Ovary (tissue), 9 donors: ENCODE results near the gene SCN2B. TPM values are rescaled to one million over a fixed set of nuclear protein-coding genes. Genes with fewer than 3 reads are reported as not detected.

ENCODE experiments used
- DNase-seq, 5 donors: peaks; one replicate each; pipeline ENCODE4 v3.0.0-alpha.2; 2019 to 2020
- H3K27ac ChIP-seq, 2 donors: fragments of 200-600 bp; one replicate each; pipeline versions ENCODE4 v1.5.1 to v1.8.0; 2019 to 2022
- H3K27me3 ChIP-seq: fragments of 200-600 bp; one replicate; pipeline ENCODE4 v1.8.0; 2022
- H3K36me3 ChIP-seq: fragments of 200-600 bp; sonication (generic); one replicate; pipeline ENCODE4 v1.5.1; 2019
- H3K4me1 ChIP-seq: one replicate; pipeline ENCODE4 v1.8.1; 2013; ENCODE audit warnings: mild to moderate bottlenecking, moderate library complexity; ENCODE audit not compliant: insufficient read depth
- H3K4me3 ChIP-seq: fragments of 200-600 bp; sonication (generic); one replicate; pipeline ENCODE4 v1.5.1; 2017
- H3K9me3 ChIP-seq, 2 donors: fragments of 200-600 bp in 1 of 2; sonication (generic) in 1 of 2; one replicate each; pipeline versions ENCODE4 v1.5.1 to v1.8.1; 2013 to 2019; ENCODE audit warnings: mild to moderate bottlenecking in 1 of 2, moderate library complexity in 1 of 2
- EP300 ChIP-seq: sonication (generic); formaldehyde crosslinking; IDR thresholded peaks from one replicate; pipeline ENCODE4 v1.6.1; 2017; ENCODE audit warnings: antibody characterized with exemption
- POLR2A ChIP-seq: fragments of 450-650 bp; IDR thresholded peaks from one replicate; pipeline ENCODE4 v1.6.1; 2017; ENCODE audit warnings: antibody characterized with exemption, mild to moderate bottlenecking, moderate library complexity
- WGBS, 3 donors: extraction: QIAGEN DNeasy Blood & Tissue Kit in 1 of 3; methylation state at CpG; one replicate each; pipeline versions ENCODE4 v1.1.5 to v1.1.7; 2013 to 2017; 5-methylcytosine and 5-hydroxymethylcytosine counted together
- intact Hi-C, 4 donors: fragments of 100-400 bp; cut with DNase I; formaldehyde crosslinking; loops; one replicate each; pipeline versions ENCODE4 v1.11.0 to v1.15.1; 2022 to 2023
- polyA plus RNA-seq, 2 donors: library from polyadenylated mRNA; stranded (reverse); fragments of 200-250 nt in 1 of 2; fragments of 350-450 nt in 1 of 2; fragmentation: Illumina TruSeq in 1 of 2; extraction: RNeasy Lipid Tissue Mini Kit (QIAGEN cat#74804) in 1 of 2; gene quantifications; one replicate each; pipeline ENCODE4 v1.2.3, GENCODE V29; 2013 to 2014
- total RNA-seq, 7 donors: library from RNA; depleted of rRNA in 2 of 7; stranded (reverse); fragments of >200 nt in 2 of 7; fragmentation: NEBNext Ultra II Directional in 3 of 7; extraction: Animal tissue kit (Norgen Biotek cat#: 25700) in 3 of 7; gene quantifications; one replicate each; pipeline versions ENCODE4 v1.1.0 to v1.2.4, GENCODE V29; 2016 to 2023
- TF ChIP-seq, protein P1 (sequence below), 3 donors: fragments of 450-650 bp in 2 of 3; fragments of 200-600 bp in 1 of 3; IDR thresholded peaks; one replicate each; pipeline versions ENCODE4 v1.5.1 to v1.8.0; 2016 to 2022; ENCODE audit warnings: antibody characterized with exemption in 3 of 3, mild to moderate bottlenecking in 1 of 3
- donor health status: DM: no; HTN: no; CAD: no; lungs with moderate emphysema.
- donor health status: DM: no; HTN: no; CAD: no.
- donor health status: Bipolar disorder and iron deficiency.
- donor health status: DM: yes; HTN: yes; CAD: no.
- donor health status: DM: no; HTN: no; CAD: no.
- donor health status: DM: yes; HTN: yes; CAD: no.

The SCN2B gene
- total and polyA plus RNA-seq, 9 donors, result 0.11 to 2.1 (median 0.38) TPM

GRCh38 chr11:118142809-118143208, 33.6 kb downstream of the SCN2B start:
- no peaks in the 10 kb centered on the region for H3K27me3 ChIP-seq
- no peak overlapping the region for H3K27ac ChIP-seq
- no peak overlapping the region for H3K4me3 ChIP-seq
- DNase-seq, result no peak
- no peaks in the 10 kb centered on the region for H3K9me3 ChIP-seq
- WGBS, 3 donors, result 43 to 60% (median 53%) methylated on average over 6 of the region's 6 CpGs
- H3K36me3 ChIP-seq, result no peaks in the 10 kb centered on the region
- intact Hi-C loops, result loop anchor here in 1 of 4 donors (10.0 kb wide), 1 partner anchor 342 kb away; no protein-coding TSS in a partner anchor
- TF ChIP-seq, protein P1, sequence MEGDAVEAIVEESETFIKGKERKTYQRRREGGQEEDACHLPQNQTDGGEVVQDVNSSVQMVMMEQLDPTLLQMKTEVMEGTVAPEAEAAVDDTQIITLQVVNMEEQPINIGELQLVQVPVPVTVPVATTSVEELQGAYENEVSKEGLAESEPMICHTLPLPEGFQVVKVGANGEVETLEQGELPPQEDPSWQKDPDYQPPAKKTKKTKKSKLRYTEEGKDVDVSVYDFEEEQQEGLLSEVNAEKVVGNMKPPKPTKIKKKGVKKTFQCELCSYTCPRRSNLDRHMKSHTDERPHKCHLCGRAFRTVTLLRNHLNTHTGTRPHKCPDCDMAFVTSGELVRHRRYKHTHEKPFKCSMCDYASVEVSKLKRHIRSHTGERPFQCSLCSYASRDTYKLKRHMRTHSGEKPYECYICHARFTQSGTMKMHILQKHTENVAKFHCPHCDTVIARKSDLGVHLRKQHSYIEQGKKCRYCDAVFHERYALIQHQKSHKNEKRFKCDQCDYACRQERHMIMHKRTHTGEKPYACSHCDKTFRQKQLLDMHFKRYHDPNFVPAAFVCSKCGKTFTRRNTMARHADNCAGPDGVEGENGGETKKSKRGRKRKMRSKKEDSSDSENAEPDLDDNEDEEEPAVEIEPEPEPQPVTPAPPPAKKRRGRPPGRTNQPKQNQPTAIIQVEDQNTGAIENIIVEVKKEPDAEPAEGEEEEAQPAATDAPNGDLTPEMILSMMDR (IDR thresholded peaks at IDR 0.05), result no peak
- TF ChIP-seq EP300, result no peak
- no peak for TF ChIP-seq POLR2A
- peaks cover 4% of the 10 kb centered on the region for H3K4me1 ChIP-seq

DNA sequence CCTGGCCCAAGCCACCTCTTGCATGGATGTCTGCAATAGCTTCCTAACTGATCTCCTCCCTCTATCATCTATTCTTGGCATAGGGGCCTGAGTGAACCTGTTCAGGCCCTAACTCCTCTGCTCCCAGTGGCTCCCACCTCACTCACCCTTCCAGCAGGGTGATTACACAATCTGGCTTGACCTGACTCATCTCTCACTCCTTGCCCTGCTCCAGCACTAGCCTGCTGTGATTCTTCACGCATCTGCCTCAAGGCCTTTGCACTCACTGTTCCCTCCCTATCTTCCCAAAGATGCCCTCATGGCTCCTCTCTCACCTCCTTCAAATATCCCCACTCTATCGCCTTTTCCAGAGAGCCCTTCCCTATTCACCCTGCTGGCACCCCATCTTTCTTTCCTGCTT, 34.4 kb downstream of the SCN2B start:
- no peaks in the 10 kb centered on the region for H3K36me3 ChIP-seq
- no peaks in the 10 kb centered on the region for H3K27me3 ChIP-seq
- no peak for TF ChIP-seq POLR2A
- no peaks in the 10 kb centered on the region for H3K9me3 ChIP-seq
- intact Hi-C loops, result loop anchor here in 1 of 4 donors (10.0 kb wide), 1 partner anchor 343 kb away; no protein-coding TSS in a partner anchor
- H3K27ac ChIP-seq, result no peak overlapping the region
- no peak for DNase-seq
- WGBS, 3 donors, result 40 to 64% (median 57%) methylated on average over 2 of the region's 2 CpGs
- H3K4me3 ChIP-seq, result no peak overlapping the region
- peaks cover 4% of the 10 kb centered on the region for H3K4me1 ChIP-seq

GRCh38 chr11:118139578-118139977, 36.9 kb downstream of the SCN2B start:
- no peaks in the 10 kb centered on the region for H3K36me3 ChIP-seq
- no peak overlapping the region for H3K4me3 ChIP-seq
- no peaks in the 10 kb centered on the region for H3K9me3 ChIP-seq
- no peak for DNase-seq
- H3K27ac ChIP-seq, result no peak overlapping the region
- 28 to 43% (median 32%) methylated on average over 1 of the region's 1 CpG for WGBS, 3 donors
- H3K27me3 ChIP-seq, result no peaks in the 10 kb centered on the region
- no peaks in the 10 kb centered on the region for H3K4me1 ChIP-seq
- intact Hi-C loops, result no loop called here
- TF ChIP-seq POLR2A (no peak), EP300 (no peak)
- TF ChIP-seq, protein P1 (IDR thresholded peaks at IDR 0.05), result no peak

DNA sequence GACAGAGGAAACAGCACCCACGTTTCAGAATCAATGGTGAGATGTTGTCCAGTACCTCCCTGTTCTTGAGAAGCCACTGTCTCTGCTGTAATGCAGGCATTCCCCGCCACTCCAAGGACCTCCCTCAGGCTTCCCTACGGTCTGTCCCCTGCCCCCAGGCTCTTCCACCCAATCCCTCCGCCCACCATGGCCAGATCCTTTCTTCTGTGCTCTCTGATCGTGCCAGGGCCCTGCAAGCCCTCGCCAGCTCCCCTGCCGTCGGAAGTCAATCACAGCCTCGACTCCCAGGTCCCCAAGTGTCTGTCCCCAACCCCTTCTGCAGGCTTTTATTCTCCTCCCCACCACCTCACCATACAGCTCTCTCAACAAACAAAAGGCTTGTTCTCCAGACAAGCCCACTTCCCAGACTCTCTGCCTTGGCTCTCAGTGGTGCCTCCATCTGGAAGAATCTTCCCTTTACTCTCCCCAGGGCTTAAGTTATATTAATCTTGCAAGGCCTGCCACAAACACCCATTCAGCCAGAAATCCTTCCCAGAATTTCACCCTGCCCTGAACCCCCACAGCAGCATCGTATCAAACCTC, 37.5 kb downstream of the SCN2B start:
- H3K27me3 ChIP-seq, result no peaks in the 10 kb centered on the region
- intact Hi-C loops, result no loop called here

DNA sequence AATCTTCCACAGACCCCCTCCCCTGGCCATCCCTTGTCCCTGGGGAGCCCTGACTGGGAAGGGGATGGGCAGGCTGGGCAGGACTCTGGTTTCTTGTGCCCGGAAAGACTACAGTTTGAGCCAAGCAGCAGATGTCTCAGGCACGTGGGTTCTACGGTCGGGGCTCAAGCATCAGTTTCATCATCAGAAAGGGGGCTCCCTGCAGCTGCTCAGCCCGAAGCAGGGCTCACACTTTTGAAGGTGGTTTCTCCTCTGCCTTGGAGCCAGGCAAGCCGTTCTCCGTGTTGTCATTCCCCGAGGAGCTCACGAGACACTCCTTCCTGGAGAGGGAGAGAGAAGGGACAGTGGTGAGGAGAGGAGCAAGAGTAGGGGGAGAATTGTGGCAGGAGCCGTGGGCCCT, 39.6 kb downstream of the SCN2B start:
- 70 to 73% (median 71%) methylated on average over 10 of the region's 10 CpGs for WGBS, 3 donors
- Histone ChIP-seq H3K4me3 (no peak overlapping the region), H3K4me1 (no peaks in the 10 kb centered on the region), H3K27ac (no peak overlapping the region), H3K27me3 (no peaks in the 10 kb centered on the region), H3K36me3 (no peaks in the 10 kb centered on the region), H3K9me3 (no peaks in the 10 kb centered on the region)
- intact Hi-C loops, result no loop called here
- TF ChIP-seq EP300 (no peak), POLR2A (no peak)
- TF ChIP-seq, protein P1 (IDR thresholded peaks at IDR 0.05), result no peak
- DNase-seq, result no peak

More for the DNA sequence above, 37.5 kb downstream of the SCN2B start:
- H3K4me1 ChIP-seq, result no peaks in the 10 kb centered on the region
- no peaks in the 10 kb centered on the region for H3K36me3 ChIP-seq
- WGBS, 3 donors, result 50 to 57% (median 57%) methylated on average over 10 of the region's 10 CpGs
- no peak for DNase-seq
- H3K4me3 ChIP-seq, result no peak overlapping the region
- no peaks in the 10 kb centered on the region for H3K9me3 ChIP-seq
- no peak for TF ChIP-seq POLR2A
- no peak for TF ChIP-seq EP300
- TF ChIP-seq, protein P1 (IDR thresholded peaks at IDR 0.05), result no peak
- no peak overlapping the region for H3K27ac ChIP-seq
